ENCODE measurements around the gene BMF. TPM values are rescaled to one million over a fixed set of nuclear protein-coding genes. Genes with fewer than 3 reads are reported as not detected.
A peak's percentile ranks its signal among the peaks of the same experiment; 100 is the strongest.

The BMF gene
- total and polyA plus RNA-seq, 2 donors (not counting 3 experiments of a cell fraction or from before 2014, with no cell fraction given): 8.6 to 9.8 TPM

DNA sequence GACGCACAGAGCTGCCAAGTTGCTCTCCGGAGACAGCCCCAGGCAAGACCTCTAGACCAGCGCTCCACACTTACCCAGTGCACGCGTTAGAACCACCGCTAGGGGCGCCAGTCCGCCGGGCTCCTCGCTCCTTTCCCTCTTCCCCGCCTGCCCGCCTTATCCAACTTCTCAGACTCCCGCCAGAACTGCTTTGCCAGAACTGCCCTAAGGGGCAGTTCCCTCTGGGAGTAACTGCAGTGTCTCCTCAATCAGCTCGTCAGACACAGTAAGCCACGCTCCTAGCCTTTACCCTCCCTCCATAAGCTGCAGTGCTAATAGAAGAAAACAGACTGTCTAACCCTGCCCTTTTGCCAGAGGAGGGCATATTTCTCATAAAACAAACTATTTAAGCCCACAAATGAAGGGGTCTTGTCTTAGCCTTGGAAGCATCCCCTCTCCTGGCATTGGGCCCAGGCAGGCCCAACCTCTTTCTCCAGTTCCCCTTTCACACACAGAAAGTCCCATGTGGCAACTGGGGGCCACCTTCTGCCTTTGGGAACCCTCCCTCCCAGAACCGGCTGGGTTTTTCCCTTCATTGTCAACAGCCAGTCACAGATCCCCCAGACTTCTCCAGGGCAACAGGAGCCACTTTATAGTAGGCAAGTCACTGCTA, 3.7 kb downstream of the BMF start:
- Histone ChIP-seq H4K20me1 (replicated peaks; ENCODE audit: control insufficient read depth, extremely low read depth, insufficient read depth, low read length) (no peaks in the 10 kb centered on the region), H3K27me3 (ENCODE audit: control insufficient read depth in 2 of 2, insufficient read depth in 2 of 2, low read length in 2 of 2) (no peaks in the 10 kb centered on the region), H3K9ac (replicated peaks; ENCODE audit: extremely low read depth, insufficient read depth, low read length) (no peak overlapping the region), H3K4me2 (ENCODE audit: insufficient read depth, low read length) (no peak overlapping the region), H3K4me3 (replicated peaks in 1 of 3; ENCODE audit: insufficient read depth in 1 of 3, low read depth in 1 of 3, low read length in 3 of 3) (no peak overlapping the region), H3K27ac (ENCODE audit: insufficient read depth, low read depth, low read length) (no peak overlapping the region), H2AFZ (ENCODE audit: low read depth, low read length) (no peak overlapping the region), H3K36me3 (ENCODE audit: control insufficient read depth in 2 of 2, extremely low read depth in 1 of 2, insufficient read depth in 2 of 2, low read length in 2 of 2) (peaks cover 0 to 3% of the 10 kb centered on the region in 2 experiments), H3K79me2 (ENCODE audit: control insufficient read depth, insufficient read depth, low read length) (no peaks in the 10 kb centered on the region), H3K4me1 (ENCODE audit: control insufficient read depth, extremely low read depth, insufficient read depth, low read length) (peaks cover 28% of the 10 kb centered on the region), H3K9me1 (replicated peaks; ENCODE audit: control insufficient read depth, extremely low read depth, insufficient read depth, low read length) (no peaks in the 10 kb centered on the region), H3K9me3 (replicated peaks; ENCODE audit: control insufficient read depth, insufficient read depth, low read length) (no peaks in the 10 kb centered on the region)
- ChIA-PET CTCF (interaction anchor here (0.6 to 5.4 kb wide), 31 partner anchors 10 to 218 kb away, joined by 3 to 144 read pairs (median 5); partner anchors contain the start of genes BUB1B and INAFM2), POLR2A (interaction anchor here (0.8 to 1.3 kb wide), 2 partner anchors 57 to 71 kb away, joined by 3 to 4 read pairs; no protein-coding TSS in a partner anchor)
- DNase-seq (ENCODE audit: low read depth, low spot score): peak; percentile 84
- intact Hi-C loops (cut with micrococcal nuclease): loop anchor here (5.0 to 10.0 kb wide), 2 partner anchors 170 to 173 kb away; partner anchors contain the start of gene EIF2AK4
- peak; percentile 93 for FAIRE-seq
- TF ChIP-seq MYC (IDR thresholded peaks at IDR 0.05; ENCODE audit: low read depth, low read length) (no peak), POLR2AphosphoS5 (IDR thresholded peaks at IDR 0.05; ENCODE audit: insufficient read depth, low read depth, low read length) (no peak), POLR2A (IDR thresholded peaks at IDR 0.05; ENCODE audit: low read depth, low read length) (no peak), EZH2 (IDR thresholded peaks at IDR 0.05; ENCODE audit: borderline replicate concordance, low read depth, low read length, severe bottlenecking) (no peak), FOS (IDR thresholded peaks at IDR 0.05; ENCODE audit: borderline replicate concordance, insufficient read depth, low read length) (no peak)
- TF ChIP-seq, protein P1, sequence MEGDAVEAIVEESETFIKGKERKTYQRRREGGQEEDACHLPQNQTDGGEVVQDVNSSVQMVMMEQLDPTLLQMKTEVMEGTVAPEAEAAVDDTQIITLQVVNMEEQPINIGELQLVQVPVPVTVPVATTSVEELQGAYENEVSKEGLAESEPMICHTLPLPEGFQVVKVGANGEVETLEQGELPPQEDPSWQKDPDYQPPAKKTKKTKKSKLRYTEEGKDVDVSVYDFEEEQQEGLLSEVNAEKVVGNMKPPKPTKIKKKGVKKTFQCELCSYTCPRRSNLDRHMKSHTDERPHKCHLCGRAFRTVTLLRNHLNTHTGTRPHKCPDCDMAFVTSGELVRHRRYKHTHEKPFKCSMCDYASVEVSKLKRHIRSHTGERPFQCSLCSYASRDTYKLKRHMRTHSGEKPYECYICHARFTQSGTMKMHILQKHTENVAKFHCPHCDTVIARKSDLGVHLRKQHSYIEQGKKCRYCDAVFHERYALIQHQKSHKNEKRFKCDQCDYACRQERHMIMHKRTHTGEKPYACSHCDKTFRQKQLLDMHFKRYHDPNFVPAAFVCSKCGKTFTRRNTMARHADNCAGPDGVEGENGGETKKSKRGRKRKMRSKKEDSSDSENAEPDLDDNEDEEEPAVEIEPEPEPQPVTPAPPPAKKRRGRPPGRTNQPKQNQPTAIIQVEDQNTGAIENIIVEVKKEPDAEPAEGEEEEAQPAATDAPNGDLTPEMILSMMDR (IDR thresholded peaks at IDR 0.05; ENCODE audit: extremely low read depth in 1 of 2, insufficient read depth in 1 of 2, low read depth in 1 of 2, low read length in 2 of 2): peak; percentile 98 to 99
- TF ChIP-seq, protein P2, sequence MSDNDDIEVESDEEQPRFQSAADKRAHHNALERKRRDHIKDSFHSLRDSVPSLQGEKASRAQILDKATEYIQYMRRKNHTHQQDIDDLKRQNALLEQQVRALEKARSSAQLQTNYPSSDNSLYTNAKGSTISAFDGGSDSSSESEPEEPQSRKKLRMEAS (IDR thresholded peaks at IDR 0.05; ENCODE audit: insufficient read depth, insufficient read length): no peak
- dilution Hi-C loops (cut with MboI; ENCODE audit: extremely low pct_ligation_motif_present, low sequenced_read_pairs): no loop called here
- BruUV-seq (replicated peaks): no TSS peak

All from endothelial cell of umbilical vein (primary cell).